ENCODE results near the gene SOWAHA. TPM values are rescaled to one million over a fixed set of nuclear protein-coding genes. Genes with fewer than 3 reads are reported as not detected.

Gene SOWAHA
- total RNA-seq, 4 donors from 2014 or later, result 0.16 to 0.75 (median 0.37) TPM

DNA sequence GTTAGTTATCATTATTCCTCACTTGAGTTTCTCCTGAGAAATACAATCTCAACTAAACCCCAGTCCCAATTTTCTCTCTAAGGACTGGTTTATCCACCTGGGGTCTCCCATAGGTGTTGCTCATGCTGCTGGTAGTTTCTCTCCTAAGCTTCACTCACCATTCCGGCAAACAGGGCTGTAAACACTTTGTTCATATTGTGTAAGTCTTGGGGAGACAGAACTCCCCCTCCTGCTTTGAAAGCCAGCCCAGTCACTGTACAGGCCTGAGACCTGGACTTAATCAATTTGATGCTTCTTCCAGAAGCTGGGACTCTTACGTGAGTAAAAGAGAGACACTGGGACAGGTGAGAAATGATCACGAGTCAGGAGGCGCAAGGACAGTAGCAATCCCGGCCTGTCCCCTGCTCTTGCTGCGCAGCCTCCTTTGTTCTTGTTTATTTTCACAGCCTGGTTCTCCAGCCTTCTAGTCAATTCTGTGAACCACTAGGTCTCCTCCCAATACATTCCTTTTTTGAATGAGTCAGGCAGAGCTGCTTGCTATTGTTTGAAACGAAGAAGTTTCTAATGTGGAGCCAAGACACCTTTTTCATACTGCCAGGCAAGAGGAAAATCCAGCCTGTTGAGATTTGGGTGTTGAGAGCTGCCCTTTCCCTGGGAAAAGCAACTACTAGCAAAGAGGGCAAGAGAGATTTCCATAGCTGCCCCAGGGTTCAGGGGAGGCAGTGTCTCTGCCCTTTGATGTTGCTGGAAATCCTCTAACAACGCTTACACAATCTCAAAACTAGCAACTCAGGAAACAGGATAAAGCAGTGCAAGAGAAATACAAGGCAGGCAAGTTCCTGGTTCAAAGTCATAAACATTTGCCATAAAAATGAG, 26.6 kb downstream of the SOWAHA start:
- TF ChIP-seq, protein P1, sequence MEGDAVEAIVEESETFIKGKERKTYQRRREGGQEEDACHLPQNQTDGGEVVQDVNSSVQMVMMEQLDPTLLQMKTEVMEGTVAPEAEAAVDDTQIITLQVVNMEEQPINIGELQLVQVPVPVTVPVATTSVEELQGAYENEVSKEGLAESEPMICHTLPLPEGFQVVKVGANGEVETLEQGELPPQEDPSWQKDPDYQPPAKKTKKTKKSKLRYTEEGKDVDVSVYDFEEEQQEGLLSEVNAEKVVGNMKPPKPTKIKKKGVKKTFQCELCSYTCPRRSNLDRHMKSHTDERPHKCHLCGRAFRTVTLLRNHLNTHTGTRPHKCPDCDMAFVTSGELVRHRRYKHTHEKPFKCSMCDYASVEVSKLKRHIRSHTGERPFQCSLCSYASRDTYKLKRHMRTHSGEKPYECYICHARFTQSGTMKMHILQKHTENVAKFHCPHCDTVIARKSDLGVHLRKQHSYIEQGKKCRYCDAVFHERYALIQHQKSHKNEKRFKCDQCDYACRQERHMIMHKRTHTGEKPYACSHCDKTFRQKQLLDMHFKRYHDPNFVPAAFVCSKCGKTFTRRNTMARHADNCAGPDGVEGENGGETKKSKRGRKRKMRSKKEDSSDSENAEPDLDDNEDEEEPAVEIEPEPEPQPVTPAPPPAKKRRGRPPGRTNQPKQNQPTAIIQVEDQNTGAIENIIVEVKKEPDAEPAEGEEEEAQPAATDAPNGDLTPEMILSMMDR (IDR thresholded peaks at IDR 0.05; ENCODE audit: low read depth), result no peak

GRCh38 chr5:132840313-132840712, 27.2 kb downstream of the SOWAHA start:
- TF ChIP-seq, protein P1 (IDR thresholded peaks at IDR 0.05; ENCODE audit: low read depth), result no peak

- TF ChIP-seq, protein P1 (IDR thresholded peaks at IDR 0.05; ENCODE audit: low read depth), result no peak
Measured at GRCh38 chr5:132840896-132841295, 27.8 kb downstream of the SOWAHA start.

- TF ChIP-seq, protein P1 (IDR thresholded peaks at IDR 0.05; ENCODE audit: low read depth), result no peak
Measured at GRCh38 chr5:132841305-132841704, 28.2 kb downstream of the SOWAHA start.

DNA sequence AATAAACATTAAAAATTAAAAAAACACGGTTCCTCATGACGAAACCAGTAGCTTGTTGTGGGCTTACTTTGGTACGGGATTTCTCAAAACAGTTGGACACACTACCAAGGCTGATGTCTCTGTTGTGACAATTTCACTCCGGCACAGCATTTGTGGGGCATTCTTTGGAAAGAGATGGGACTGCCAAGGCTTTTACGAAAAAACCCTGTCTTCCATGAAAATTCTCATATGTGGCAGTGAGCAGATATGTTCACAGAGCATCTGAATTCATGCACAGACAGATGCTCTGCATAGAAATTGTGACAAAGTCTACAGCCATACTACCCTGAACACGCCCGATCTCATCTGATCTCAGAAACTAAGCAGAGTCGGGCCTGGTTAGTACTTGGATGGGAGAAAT, 35.2 kb downstream of the SOWAHA start:
- TF ChIP-seq, protein P1 (IDR thresholded peaks at IDR 0.05; ENCODE audit: low read depth), result no peak

GRCh38 chr5:132849347-132849746, 36.2 kb downstream of the SOWAHA start:
- TF ChIP-seq, protein P1 (IDR thresholded peaks at IDR 0.05; ENCODE audit: low read depth), result no peak

GRCh38 chr5:132850066-132850465, 37.0 kb downstream of the SOWAHA start:
- TF ChIP-seq, protein P1 (IDR thresholded peaks at IDR 0.05; ENCODE audit: low read depth), result no peak

Measured in subcutaneous adipose tissue (tissue), 4 donors.